GM23248 (cell line): ENCODE measurements around the gene GLT6D1.

ENCODE experiments used
- EZH2 ChIP-seq: fragments of 200-600 bp; sonication (generic); IDR thresholded peaks from 2 replicates; pipeline ENCODE4 v1.6.1; 2018; ENCODE audit warnings: antibody characterized with exemption, mild to moderate bottlenecking; ENCODE audit not compliant: insufficient read depth, poor library complexity, severe bottlenecking
- EZH2phosphoT487 ChIP-seq: fragments of 200-600 bp; sonication (generic); IDR thresholded peaks from 2 replicates; pipeline ENCODE4 v1.6.1; 2018; ENCODE audit warnings: antibody characterized with exemption, moderate library complexity, mild to moderate bottlenecking, low read depth; ENCODE audit not compliant: insufficient read depth

- TF ChIP-seq EZH2: no peak
- TF ChIP-seq EZH2phosphoT487: no peak
These were observed 1.7 kb upstream of the GLT6D1 start for GRCh38 chr9:135641047-135641446.
